NCI-H2081 treated with DMSO at 0.1 percent for 48 hours (cell line): ENCODE data around the gene THEMIS.
"Not testable (repeated sequence)": the region's sequence is repeated elsewhere in the genome, so short reads cannot be mapped to it uniquely, and the experiment has no call there.

ENCODE experiments used
- DNase-seq: peaks from one replicate; lab custom pipeline; 2025; lab: John Stamatoyannopoulos, UW

The THEMIS gene

GRCh38 chr6:127725821-127726220 lies 175.0 kb downstream of the THEMIS start:
- DNase-seq = no peak

- no peak for DNase-seq
Observed at GRCh38 chr6:127718694-127719093, 182.2 kb downstream of the THEMIS start.

- no peak for DNase-seq
Observed at GRCh38 chr6:127717384-127717783, 183.5 kb downstream of the THEMIS start.

GRCh38 chr6:127716465-127716864 lies 184.4 kb downstream of the THEMIS start:
- DNase-seq = no peak

GRCh38 chr6:127710668-127711067 lies 190.2 kb downstream of the THEMIS start:
- DNase-seq = no peak

- DNase-seq = no peak
Observed at GRCh38 chr6:127706216-127706615, 194.6 kb downstream of the THEMIS start.

GRCh38 chr6:127695108-127695507 lies 205.8 kb downstream of the THEMIS start:
- DNase-seq = no peak

GRCh38 chr6:127691146-127691545 lies 209.7 kb downstream of the THEMIS start:
- DNase-seq = no peak

GRCh38 chr6:127690588-127690987 lies 210.3 kb downstream of the THEMIS start:
- DNase-seq = no peak

GRCh38 chr6:127690092-127690491 lies 210.8 kb downstream of the THEMIS start:
- no peak for DNase-seq

GRCh38 chr6:127687490-127687889 lies 213.4 kb downstream of the THEMIS start:
- DNase-seq = not testable (repeated sequence)

GRCh38 chr6:127686084-127686483 lies 214.8 kb downstream of the THEMIS start:
- no peak for DNase-seq

GRCh38 chr6:127684501-127684900 lies 216.4 kb downstream of the THEMIS start:
- no peak for DNase-seq
